GM12878 (cell line): ENCODE data around the gene CCDC81.

Source experiments
- BHLHE40 ChIP-seq, 2 experiments: fragments of 450-650 bp in 1 of 2; IDR thresholded peaks; 2 replicates each; pipeline ENCODE4 v1.6.1; 2011 to 2017; ENCODE audit warnings: low read depth in 2 of 2, borderline replicate concordance in 1 of 2, improper control_type of control experiment in 1 of 2, low read length in 1 of 2, mild to moderate bottlenecking in 1 of 2
- CTCF ChIP-seq, 3 experiments: IDR thresholded peaks in 2 of 3; conservative IDR thresholded peaks in 1 of 3; 2 replicates each; pipeline ENCODE4 v1.5.1; 2011; ENCODE audit warnings: low read depth in 3 of 3, low read length in 3 of 3, mild to moderate bottlenecking in 3 of 3, control low read depth in 2 of 3, moderate library complexity in 2 of 3, inconsistent platforms in 1 of 3, mixed read lengths in 1 of 3; ENCODE audit not compliant: control insufficient read depth in 2 of 3, insufficient read depth in 1 of 3; ENCODE audit errors: extremely low read depth in 1 of 3
- ESRRA ChIP-seq: IDR thresholded peaks from 2 replicates; pipeline ENCODE4 v1.6.1; 2012; ENCODE audit warnings: mild to moderate bottlenecking, low read length, improper control_type of control experiment
- GATAD2B ChIP-seq: fragments of 450-650 bp; conservative IDR thresholded peaks from 2 replicates; pipeline ENCODE4 v1.6.1; 2017; ENCODE audit warnings: low read depth, mild to moderate bottlenecking, moderate library complexity
- HCFC1 ChIP-seq: fragments of 150-350 bp; IDR thresholded peaks from 2 replicates; pipeline ENCODE4 v1.6.1; 2014; ENCODE audit warnings: low read length
- POLR2A ChIP-seq: IDR thresholded peaks from 2 replicates; pipeline ENCODE4 v1.6.1; 2011; ENCODE audit warnings: low read depth, mild to moderate bottlenecking, low read length
- POLR2AphosphoS2 ChIP-seq: IDR thresholded peaks from 2 replicates; pipeline ENCODE4 v1.6.1; 2011; ENCODE audit warnings: low read depth, mild to moderate bottlenecking, low read length, improper control_type of control experiment, moderate library complexity
- STAT3 ChIP-seq: IDR thresholded peaks from 2 replicates; pipeline ENCODE4 v1.6.1; 2011; ENCODE audit warnings: low read depth, low read length, improper control_type of control experiment
- SUPT20H ChIP-seq: IDR thresholded peaks from 2 replicates; pipeline ENCODE4 v1.6.1; 2011; ENCODE audit warnings: low read depth, mild to moderate bottlenecking, low read length, moderate library complexity, borderline replicate concordance; ENCODE audit not compliant: control insufficient read depth
- TAF1 ChIP-seq: IDR thresholded peaks from 2 replicates; pipeline ENCODE4 v1.6.1; 2011; ENCODE audit warnings: mild to moderate bottlenecking, low read depth, low read length, borderline replicate concordance
- TCF7 ChIP-seq: IDR thresholded peaks from 2 replicates; pipeline ENCODE4 v1.6.1; 2014; ENCODE audit warnings: antibody characterized with exemption, borderline replicate concordance
- YY1 ChIP-seq: IDR thresholded peaks from 2 replicates; pipeline ENCODE4 v1.6.1; 2011; ENCODE audit warnings: low read depth, mild to moderate bottlenecking, low read length
- ZNF274 ChIP-seq: IDR thresholded peaks from one replicate; pipeline ENCODE4 v1.8.0; 2011; ENCODE audit not compliant: insufficient read length, insufficient read depth

GRCh38 chr11:86337227-86337626 lies 37.5 kb upstream of the CCDC81 start:
- TF ChIP-seq GATAD2B, result no peak
- no peak for TF ChIP-seq POLR2A
- TF ChIP-seq CTCF (IDR thresholded peaks at IDR 0.05 in 2 of 3, conservative IDR thresholded peaks at IDR 0.05 in 1 of 3; ENCODE audit: control insufficient read depth in 2 of 3, extremely low read depth in 1 of 3, insufficient read depth in 1 of 3, low read depth in 3 of 3, low read length in 3 of 3), result no peak
- no peak for TF ChIP-seq BHLHE40 (IDR thresholded peaks at IDR 0.05; ENCODE audit: borderline replicate concordance in 1 of 2, low read depth in 2 of 2, low read length in 1 of 2)
- TF ChIP-seq STAT3, result no peak
- no peak for TF ChIP-seq YY1
- no peak for TF ChIP-seq HCFC1
- no peak for TF ChIP-seq TCF7
- TF ChIP-seq TAF1, result no peak
- no peak for TF ChIP-seq ESRRA
- TF ChIP-seq ZNF274, result no peak
- no peak for TF ChIP-seq POLR2AphosphoS2
- no peak for TF ChIP-seq SUPT20H
